ENCODE measurements around the gene BLOC1S2.
A peak's percentile ranks its signal among the peaks of the same experiment; 100 is the strongest.

BLOC1S2 gene

GRCh38 chr10:100239851-100240250 is 46.6 kb downstream of the BLOC1S2 start:
- in situ Hi-C loops (cut with MboI; ENCODE audit: low pct_unique_long_range_greater_than_20kb, low sequenced_read_pairs, unreplicated experiment) = no loop called here
- DNase-seq (ENCODE audit: low spot score) = no peak
- TF ChIP-seq CTCF (IDR thresholded peaks at IDR 0.05; ENCODE audit: extremely low read depth, insufficient read depth, missing control alignments) = no peak

GRCh38 chr10:100238429-100238828 is 48.1 kb downstream of the BLOC1S2 start:
- in situ Hi-C loops (cut with MboI; ENCODE audit: low pct_unique_long_range_greater_than_20kb, low sequenced_read_pairs, unreplicated experiment) = no loop called here

GRCh38 chr10:100232101-100232500 is 54.4 kb downstream of the BLOC1S2 start:
- in situ Hi-C loops (cut with MboI; ENCODE audit: low pct_unique_long_range_greater_than_20kb, low sequenced_read_pairs, unreplicated experiment) = no loop called here
- DNase-seq (ENCODE audit: low spot score) = no peak
- TF ChIP-seq CTCF (IDR thresholded peaks at IDR 0.05; ENCODE audit: extremely low read depth, insufficient read depth, missing control alignments) = no peak

More at GRCh38 chr10:100238429-100238828, 48.1 kb downstream of the BLOC1S2 start:
- no peak for TF ChIP-seq CTCF (IDR thresholded peaks at IDR 0.05; ENCODE audit: extremely low read depth, insufficient read depth, missing control alignments)
- peak; percentile 39 for DNase-seq (ENCODE audit: low spot score)

- no peak for TF ChIP-seq CTCF (IDR thresholded peaks at IDR 0.05; ENCODE audit: extremely low read depth, insufficient read depth, missing control alignments)
- in situ Hi-C loops (cut with MboI; ENCODE audit: low pct_unique_long_range_greater_than_20kb, low sequenced_read_pairs, unreplicated experiment) = no loop called here
- no peak for DNase-seq (ENCODE audit: low spot score)
Measured at GRCh38 chr10:100229819-100230422, 56.6 kb downstream of the BLOC1S2 start.

GRCh38 chr10:100223879-100224278 is 62.6 kb downstream of the BLOC1S2 start:
- in situ Hi-C loops (cut with MboI; ENCODE audit: low pct_unique_long_range_greater_than_20kb, low sequenced_read_pairs, unreplicated experiment) = no loop called here
- TF ChIP-seq CTCF (IDR thresholded peaks at IDR 0.05; ENCODE audit: extremely low read depth, insufficient read depth, missing control alignments) = no peak
- DNase-seq (ENCODE audit: low spot score) = no peak
